Endothelial cell of umbilical vein (primary cell): ENCODE measurements around the gene CEP72. TPM values are rescaled to one million over a fixed set of nuclear protein-coding genes. Genes with fewer than 3 reads are reported as not detected.
"Not testable (repeated sequence)": the region's sequence is repeated elsewhere in the genome, so short reads cannot be mapped to it uniquely, and the experiment has no call there.

Experiments
- BruUV-seq: library from RNA; stranded (reverse); fragments of 400-500 nt; replicated peaks from 2 replicates; lab custom pipeline; 2021; lab: Mats Ljungman, UMichigan
- CTCF ChIA-PET: fragments of 300-600, 350-600 bp; sonication (Branson Sonifier 250); formaldehyde crosslinking; loops from one replicate; lab custom pipeline; 2021; ENCODE audit warnings: antibody characterized with exemption, inconsistent platforms; lab: Charles Lee
- POLR2A ChIA-PET: fragments of 300-600, 350-600 bp; sonication (Branson Sonifier 250); formaldehyde crosslinking; loops from one replicate; lab custom pipeline; 2021; ENCODE audit warnings: antibody characterized with exemption, inconsistent platforms; lab: Charles Lee
- DNase-seq: peaks from one replicate; pipeline ENCODE4 v3.0.0-alpha.2; 2011; ENCODE audit warnings: low read depth, low spot score
- FAIRE-seq: peaks from 2 replicates; lab custom pipeline; 2011; peaks lifted over from hg19 to GRCh38; lab: Jason Lieb, UNC
- H2AFZ ChIP-seq: 2 replicates; pipeline ENCODE4 v1.6.0; 2012; ENCODE audit warnings: low read depth, low read length, control low read depth, inconsistent platforms
- H3K27ac ChIP-seq: 2 replicates; pipeline ENCODE4 v1.5.1; 2011; ENCODE audit warnings: low read depth, mild to moderate bottlenecking, control low read depth, low read length, moderate library complexity; ENCODE audit not compliant: insufficient read depth
- H3K27me3 ChIP-seq, 2 experiments: 2 replicates each; pipeline versions ENCODE4 v1.6.0 to v1.6.1; 2011; ENCODE audit warnings: low read length in 2 of 2, mixed read lengths in 1 of 2; ENCODE audit not compliant: control insufficient read depth in 2 of 2, insufficient read depth in 2 of 2
- H3K36me3 ChIP-seq, 2 experiments: 2 replicates in 1 of 2; 3 replicates in 1 of 2; pipeline ENCODE4 v1.5.1; 2011; ENCODE audit warnings: low read length in 2 of 2, mild to moderate bottlenecking in 1 of 2, moderate library complexity in 1 of 2; ENCODE audit not compliant: control insufficient read depth in 2 of 2, insufficient read depth in 2 of 2; ENCODE audit errors: extremely low read depth in 1 of 2
- H3K4me1 ChIP-seq: 3 replicates; pipeline ENCODE4 v1.5.1; 2011; ENCODE audit warnings: mild to moderate bottlenecking, low read length; ENCODE audit not compliant: control insufficient read depth, insufficient read depth; ENCODE audit errors: extremely low read depth
- H3K4me2 ChIP-seq: 2 replicates; pipeline ENCODE4 v1.6.1; 2011; ENCODE audit warnings: low read length, control low read depth, mixed read lengths; ENCODE audit not compliant: insufficient read depth
- H3K4me3 ChIP-seq, 3 experiments: fragments of 200-600 bp in 1 of 3; sonication (generic), shearing (Covaris generic) in 1 of 3; replicated peaks in 1 of 3; 2 replicates each; pipeline ENCODE4 v1.5.1; 2011 to 2016; ENCODE audit warnings: control low read depth in 3 of 3, low read length in 3 of 3, mild to moderate bottlenecking in 2 of 3, inconsistent platforms in 1 of 3, low read depth in 1 of 3, moderate library complexity in 1 of 3; ENCODE audit not compliant: insufficient read depth in 1 of 3
- H3K79me2 ChIP-seq: 2 replicates; pipeline ENCODE4 v1.6.0; 2012; ENCODE audit warnings: low read length, inconsistent platforms; ENCODE audit not compliant: control insufficient read depth, insufficient read depth
- H3K9ac ChIP-seq: replicated peaks from 2 replicates; pipeline ENCODE3; 2011; ENCODE audit warnings: low read length, control low read depth; ENCODE audit not compliant: insufficient read depth; ENCODE audit errors: extremely low read depth
- H3K9me1 ChIP-seq: replicated peaks from 3 replicates; pipeline ENCODE4 v1.6.0; 2011; ENCODE audit warnings: mild to moderate bottlenecking, low read length; ENCODE audit not compliant: control insufficient read depth, insufficient read depth; ENCODE audit errors: extremely low read depth
- H3K9me3 ChIP-seq: replicated peaks from 2 replicates; pipeline ENCODE4 v1.5.1; 2012; ENCODE audit warnings: low read length, inconsistent platforms; ENCODE audit not compliant: control insufficient read depth, insufficient read depth
- H4K20me1 ChIP-seq: replicated peaks from 2 replicates; pipeline ENCODE3; 2011; ENCODE audit warnings: mild to moderate bottlenecking, low read length; ENCODE audit not compliant: control insufficient read depth, insufficient read depth; ENCODE audit errors: extremely low read depth
- dilution Hi-C: fragments of 300-500 bp; cut with MboI; formaldehyde crosslinking; loops from one replicate; pipeline ENCODE4 v1.15.0; 2019; ENCODE audit warnings: low sequenced_read_pairs; ENCODE audit not compliant: extremely low pct_ligation_motif_present
- intact Hi-C: fragments of 100-400 bp; cut with micrococcal nuclease; formaldehyde crosslinking; loops from one replicate; pipeline ENCODE4 v1.10.0; 2022
- polyA plus RNA-seq, 4 experiments: library from polyadenylated mRNA; depleted of rRNA in 3 of 4; stranded (reverse) in 3 of 4; unstranded in 1 of 4; fragments of >200 nt; gene quantifications; 2 replicates each; pipeline versions ENCODE4 v1.2.1 to v1.2.3, GENCODE V29; 2011 to 2012; ENCODE audit warnings: missing spikeins in 1 of 4
- total RNA-seq: library from RNA; stranded (reverse); gene quantifications from 2 replicates; pipeline ENCODE4 v1.2.3, GENCODE V29; 2021

Gene CEP72
- total and polyA plus RNA-seq, 2 donors (not counting 3 experiments of a cell fraction or from before 2014, with no cell fraction given): 2.9 to 9.5 TPM

DNA sequence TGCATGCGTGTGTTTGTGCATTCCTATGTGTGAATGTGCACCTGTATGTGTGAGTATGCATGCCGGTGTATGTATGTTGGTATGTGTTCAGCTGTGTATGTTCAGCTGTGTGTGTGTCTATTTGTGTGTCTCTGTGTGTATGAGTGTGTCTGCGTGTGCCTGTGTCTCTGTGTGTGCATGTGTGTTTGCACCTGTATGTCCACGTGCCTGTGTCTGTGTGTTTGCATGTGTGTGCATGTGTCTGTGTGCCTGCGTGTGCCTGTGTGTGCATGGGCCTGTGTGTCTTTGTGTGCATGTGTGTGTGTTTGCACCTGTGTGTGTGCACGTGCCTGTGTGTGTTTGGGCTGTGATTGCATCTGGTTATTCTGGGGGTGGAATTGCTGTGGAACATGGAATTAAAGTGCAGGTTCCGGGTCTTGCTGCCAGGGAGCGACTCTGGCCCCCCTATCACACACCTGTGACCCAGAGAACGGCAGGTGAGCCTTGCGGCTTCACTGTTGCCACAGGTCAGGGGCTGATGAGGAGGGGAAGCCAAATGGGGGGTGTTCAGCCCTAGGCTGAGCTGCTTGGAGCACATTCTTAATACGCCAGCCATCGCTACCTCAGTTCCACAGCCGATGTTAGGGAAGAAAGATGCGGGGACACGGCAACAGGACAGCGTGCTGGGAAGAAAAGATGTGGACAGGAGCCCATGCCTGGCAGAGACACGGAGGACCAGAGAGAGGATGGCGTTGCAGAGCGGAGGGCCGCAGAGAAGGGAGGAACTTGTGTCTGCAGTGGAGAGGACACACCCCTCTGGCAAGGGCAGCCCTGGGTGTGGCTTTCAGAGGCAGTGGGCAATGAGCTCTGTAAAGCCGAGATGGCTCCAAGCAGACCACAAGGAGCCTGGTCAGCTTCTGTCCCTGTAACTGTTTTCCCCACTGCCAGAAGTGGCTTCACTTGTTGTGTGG is 84.9 kb downstream of the CEP72 start:
- H3K27ac ChIP-seq, dilution Hi-C loops, H3K4me2 ChIP-seq, H3K79me2 ChIP-seq, H3K9me3 ChIP-seq, H3K27me3 ChIP-seq, H3K36me3 ChIP-seq, FAIRE-seq, BruUV-seq, H2AFZ ChIP-seq, CTCF ChIA-PET, H3K4me3 ChIP-seq, intact Hi-C loops, H4K20me1 ChIP-seq, H3K4me1 ChIP-seq, DNase-seq, POLR2A ChIA-PET, H3K9ac ChIP-seq, H3K9me1 ChIP-seq: not testable (repeated sequence)

Other genes starting within 250 kb of the CEP72 start
- 52.9 and 55.4 TPM in 2 replicates for gene EXOC3, start 169.2 kb upstream of the CEP72 start, total RNA-seq
- 26.4 and 27.2 TPM in 2 replicates for gene EXOC3, start 169.2 kb upstream of the CEP72 start, polyA plus RNA-seq
- gene SLC9A3, start 87.9 kb upstream of the CEP72 start, total RNA-seq: 0.82 and 0.92 TPM in 2 replicates
- gene SLC9A3, start 87.9 kb upstream of the CEP72 start, polyA plus RNA-seq: 0.79 and 0.88 TPM in 2 replicates
- gene TPPP, start 81.0 kb downstream of the CEP72 start, total RNA-seq: 0.07 and 0.09 TPM in 2 replicates
- gene TPPP, start 81.0 kb downstream of the CEP72 start, polyA plus RNA-seq: 0.04 and 0.08 TPM in 2 replicates
- gene ZDHHC11B, start 172.4 kb downstream of the CEP72 start, total RNA-seq: not detected in 2 replicates
- gene ZDHHC11B, start 172.4 kb downstream of the CEP72 start, polyA plus RNA-seq: not detected in 2 replicates
- gene ZDHHC11, start 238.6 kb downstream of the CEP72 start, total RNA-seq: 2.1 and 4.4 TPM in 2 replicates
- gene ZDHHC11, start 238.6 kb downstream of the CEP72 start, polyA plus RNA-seq: 0.35 and 1.3 TPM in 2 replicates